ENCODE results near the gene SRPK2. TPM values are rescaled to one million over a fixed set of nuclear protein-coding genes. Genes with fewer than 3 reads are reported as not detected.

SRPK2 gene
- total RNA-seq, 4 donors from 2014 or later = 33.0 to 47.4 (median 42.8) TPM

DNA sequence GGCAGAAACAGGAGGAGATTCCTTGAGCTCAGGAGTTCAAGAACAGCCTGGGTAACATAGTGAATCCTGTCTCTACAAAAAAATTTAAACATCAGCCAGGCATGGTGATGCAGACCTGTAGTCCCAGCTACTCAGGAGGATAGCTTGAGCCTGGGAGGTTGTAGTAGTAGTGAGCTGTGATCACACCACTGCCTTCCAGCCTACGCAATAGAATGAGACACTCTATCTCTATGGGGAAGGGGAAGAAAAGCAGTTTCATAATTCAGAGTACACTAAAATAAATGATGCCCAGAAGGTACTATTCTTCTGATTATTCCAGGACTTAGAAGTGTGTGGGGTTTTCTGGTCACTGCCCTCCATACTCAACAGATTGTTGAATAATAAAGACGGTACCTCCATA is 197.4 kb downstream of the SRPK2 start:
- H3K4me3 ChIP-seq = no peak overlapping the region
- no peaks in the 10 kb centered on the region for H3K9me3 ChIP-seq
- DNase-seq (ENCODE audit: extremely low spot score) = no peak
- no peak overlapping the region for H3K27ac ChIP-seq (replicated peaks in 1 of 4)
- H3K36me3 ChIP-seq = no peaks in the 10 kb centered on the region
- no peaks in the 10 kb centered on the region for H3K27me3 ChIP-seq
- WGBS = 91% methylated on average over 2 of the region's 2 CpGs
- TF ChIP-seq POLR2A (IDR thresholded peaks at IDR 0.05; ENCODE audit: low read depth) (no peak), CTCF (IDR thresholded peaks at IDR 0.05) (no peak), EP300 (IDR thresholded peaks at IDR 0.05) (no peak), POLR2AphosphoS5 (IDR thresholded peaks at IDR 0.05) (no peak)
- intact Hi-C loops (cut with DNase I) = no loop called here
- H3K4me1 ChIP-seq = peaks cover 0 to 13% (median under 1%) of the 10 kb centered on the region in 4 donors

- H3K4me3 ChIP-seq = no peak overlapping the region
- H3K4me1 ChIP-seq = peaks cover 0 to 13% (median 0%) of the 10 kb centered on the region in 4 donors
- no peak overlapping the region for H3K27ac ChIP-seq (replicated peaks in 1 of 4)
- TF ChIP-seq EP300 (IDR thresholded peaks at IDR 0.05) = no peak
- no peak for TF ChIP-seq POLR2A (IDR thresholded peaks at IDR 0.05; ENCODE audit: low read depth)
- no peak for TF ChIP-seq POLR2AphosphoS5 (IDR thresholded peaks at IDR 0.05)
- TF ChIP-seq CTCF (IDR thresholded peaks at IDR 0.05) = no peak
- intact Hi-C loops (cut with DNase I) = no loop called here
- 94% methylated on average over 8 of the region's 8 CpGs for WGBS
- H3K9me3 ChIP-seq = no peaks in the 10 kb centered on the region
- no peaks in the 10 kb centered on the region for H3K36me3 ChIP-seq
- DNase-seq (ENCODE audit: extremely low spot score) = no peak
- H3K27me3 ChIP-seq = no peaks in the 10 kb centered on the region
Measured at GRCh38 chr7:105189859-105190492, 198.7 kb downstream of the SRPK2 start.

- no peak overlapping the region for H3K4me3 ChIP-seq
- DNase-seq (ENCODE audit: extremely low spot score) = no peak
- no peaks in the 10 kb centered on the region for H3K27me3 ChIP-seq
- H3K9me3 ChIP-seq = no peaks in the 10 kb centered on the region
- intact Hi-C loops (cut with DNase I) = no loop called here
- no peaks in the 10 kb centered on the region for H3K36me3 ChIP-seq
- no peak overlapping the region for H3K27ac ChIP-seq (replicated peaks in 1 of 4)
- no peak for TF ChIP-seq POLR2A (IDR thresholded peaks at IDR 0.05; ENCODE audit: low read depth)
- TF ChIP-seq POLR2AphosphoS5 (IDR thresholded peaks at IDR 0.05) = no peak
- TF ChIP-seq CTCF (IDR thresholded peaks at IDR 0.05) = no peak
- no peak for TF ChIP-seq EP300 (IDR thresholded peaks at IDR 0.05)
- peaks cover 0 to 13% (median 0%) of the 10 kb centered on the region in 4 donors for H3K4me1 ChIP-seq
Measured at GRCh38 chr7:105188201-105188600, 200.5 kb downstream of the SRPK2 start.

- DNase-seq (ENCODE audit: extremely low spot score) = no peak
- H3K4me1 ChIP-seq = peaks cover 0 to 13% (median 0%) of the 10 kb centered on the region in 4 donors
- no peaks in the 10 kb centered on the region for H3K27me3 ChIP-seq
- intact Hi-C loops (cut with DNase I) = no loop called here
- 96% methylated on average over 4 of the region's 4 CpGs for WGBS
- TF ChIP-seq EP300 (IDR thresholded peaks at IDR 0.05) (no peak), POLR2A (IDR thresholded peaks at IDR 0.05; ENCODE audit: low read depth) (no peak), POLR2AphosphoS5 (IDR thresholded peaks at IDR 0.05) (no peak), CTCF (IDR thresholded peaks at IDR 0.05) (no peak)
- H3K36me3 ChIP-seq = no peaks in the 10 kb centered on the region
- no peak overlapping the region for H3K27ac ChIP-seq (replicated peaks in 1 of 4)
- no peaks in the 10 kb centered on the region for H3K9me3 ChIP-seq
- no peak overlapping the region for H3K4me3 ChIP-seq
Measured at GRCh38 chr7:105187302-105188169, 201.2 kb downstream of the SRPK2 start.
